Fibroblast of lung (primary cell): ENCODE measurements around the gene PTPN14. TPM values are rescaled to one million over a fixed set of nuclear protein-coding genes. Genes with fewer than 3 reads are reported as not detected.

Experiments
- DNase-seq, 2 donors: peaks; one replicate each; pipeline versions ENCODE4 v3.0.0 to v3.0.0-alpha.2; 2010; ENCODE audit warnings: low read depth in 2 of 2
- H2AFZ ChIP-seq: 2 replicates; pipeline ENCODE4 v1.5.1; 2012; ENCODE audit warnings: low read length, control low read depth, inconsistent platforms
- H3K27ac ChIP-seq: 2 replicates; pipeline ENCODE4 v1.5.1; 2011; ENCODE audit warnings: low read length, control low read depth; ENCODE audit not compliant: insufficient read depth
- H3K27me3 ChIP-seq: 2 replicates; pipeline ENCODE4 v1.5.1; 2011; ENCODE audit warnings: mild to moderate bottlenecking, low read length; ENCODE audit not compliant: control insufficient read depth, insufficient read depth
- H3K36me3 ChIP-seq: 2 replicates; pipeline ENCODE4 v1.5.1; 2011; ENCODE audit warnings: low read length; ENCODE audit not compliant: control insufficient read depth, insufficient read depth
- H3K4me1 ChIP-seq: 2 replicates; pipeline ENCODE4 v1.5.1; 2011; ENCODE audit warnings: low read length; ENCODE audit not compliant: control insufficient read depth, insufficient read depth; ENCODE audit errors: extremely low read depth
- H3K4me2 ChIP-seq: 2 replicates; pipeline ENCODE4 v1.5.1; 2011; ENCODE audit warnings: low read length, control low read depth; ENCODE audit not compliant: insufficient read depth; ENCODE audit errors: extremely low read depth
- H3K4me3 ChIP-seq, 4 experiments: fragments of 200-600 bp in 1 of 4; sonication (generic) in 1 of 4; replicated peaks in 1 of 4; 2 replicates each; pipeline ENCODE4 v1.5.1; 2011 to 2016; ENCODE audit warnings: low read length in 4 of 4, low read depth in 3 of 4, mild to moderate bottlenecking in 3 of 4, control low read depth in 2 of 4, inconsistent platforms in 1 of 4, mixed read lengths in 1 of 4; ENCODE audit not compliant: insufficient read depth in 1 of 4; ENCODE audit errors: control extremely low read depth in 1 of 4
- H3K79me2 ChIP-seq: 2 replicates; pipeline ENCODE4 v1.5.1; 2012; ENCODE audit warnings: mild to moderate bottlenecking, low read length, inconsistent platforms; ENCODE audit not compliant: control insufficient read depth, insufficient read depth
- H3K9ac ChIP-seq: 2 replicates; pipeline ENCODE4 v1.5.1; 2011; ENCODE audit warnings: mild to moderate bottlenecking, low read length, control low read depth; ENCODE audit not compliant: insufficient read depth
- H3K9me3 ChIP-seq: 2 replicates; pipeline ENCODE4 v1.5.1; 2012; ENCODE audit warnings: low read depth, low read length; ENCODE audit not compliant: control insufficient read depth, insufficient read depth
- H4K20me1 ChIP-seq: 2 replicates; pipeline ENCODE4 v1.5.1; 2011; ENCODE audit warnings: low read length; ENCODE audit not compliant: control insufficient read depth, insufficient read depth; ENCODE audit errors: extremely low read depth
- CTCF ChIP-seq, 2 donors: IDR thresholded peaks in 1 of 2; conservative IDR thresholded peaks in 1 of 2; 1 replicate in 1 of 2; 2 replicates in 1 of 2; pipeline ENCODE4 v1.5.1; 2011 to 2012; ENCODE audit warnings: low read length in 2 of 2, control low read depth in 1 of 2, inconsistent platforms in 1 of 2, low read depth in 1 of 2, mild to moderate bottlenecking in 1 of 2
- EZH2 ChIP-seq: IDR thresholded peaks from 2 replicates; pipeline ENCODE4 v1.5.1; 2012; ENCODE audit warnings: low read length, control low read depth, mild to moderate bottlenecking; ENCODE audit errors: missing control alignments
- polyA plus RNA-seq, 2 donors: library from polyadenylated mRNA; depleted of rRNA in 1 of 2; stranded (reverse) in 1 of 2; unstranded in 1 of 2; fragments of >200 nt; gene quantifications; 2 replicates each; pipeline ENCODE4 v1.2.1, GENCODE V29; 2011 to 2012; ENCODE audit warnings: missing spikeins in 1 of 2
- total RNA-seq: library from RNA; depleted of rRNA; stranded (reverse); fragments of >200 nt; gene quantifications from 2 replicates; pipeline ENCODE4 v1.2.1, GENCODE V29; 2014

Gene PTPN14
- total and polyA plus RNA-seq, 2 donors (not counting 1 experiment from before 2014, with no cell fraction given), result 38.7 to 56.1 TPM

GRCh38 chr1:214383381-214384372, 167.7 kb downstream of the PTPN14 start:
- H3K4me1 ChIP-seq, result peaks cover 2% of the 10 kb centered on the region
- no peak overlapping the region for H3K27ac ChIP-seq
- no peaks in the 10 kb centered on the region for H4K20me1 ChIP-seq
- H3K9me3 ChIP-seq, result no peaks in the 10 kb centered on the region
- no peak overlapping the region for H3K4me2 ChIP-seq
- no peak overlapping the region for H3K4me3 ChIP-seq
- no peaks in the 10 kb centered on the region for H3K27me3 ChIP-seq
- no peak for TF ChIP-seq EZH2
- TF ChIP-seq CTCF (conservative IDR thresholded peaks at IDR 0.05 in 1 of 2, IDR thresholded peaks at IDR 0.05 in 1 of 2; ENCODE audit: low read depth in 1 of 2, low read length in 2 of 2), result no peak
- no peak overlapping the region for H2AFZ ChIP-seq
- no peak for DNase-seq
- H3K79me2 ChIP-seq, result no peaks in the 10 kb centered on the region
- peaks cover 17% of the 10 kb centered on the region for H3K36me3 ChIP-seq
- H3K9ac ChIP-seq, result no peak overlapping the region

- Histone ChIP-seq H3K79me2 (no peaks in the 10 kb centered on the region), H3K27ac (no peak overlapping the region), H3K9me3 (no peaks in the 10 kb centered on the region), H3K4me3 (no peak overlapping the region), H3K36me3 (peaks cover 14% of the 10 kb centered on the region), H4K20me1 (no peaks in the 10 kb centered on the region), H3K27me3 (no peaks in the 10 kb centered on the region), H2AFZ (no peak overlapping the region), H3K4me1 (peaks cover 11% of the 10 kb centered on the region), H3K4me2 (no peak overlapping the region), H3K9ac (no peak overlapping the region)
- peak in 1 of 2 donors; percentile 54 for DNase-seq
- TF ChIP-seq EZH2 (no peak), CTCF (conservative IDR thresholded peaks at IDR 0.05 in 1 of 2, IDR thresholded peaks at IDR 0.05 in 1 of 2; ENCODE audit: low read depth in 1 of 2, low read length in 2 of 2) (no peak)
Observed at GRCh38 chr1:214380986-214381695, 170.3 kb downstream of the PTPN14 start.

GRCh38 chr1:214380396-214380795, 171.0 kb downstream of the PTPN14 start:
- no peak overlapping the region for H3K4me2 ChIP-seq
- no peaks in the 10 kb centered on the region for H3K27me3 ChIP-seq
- no peaks in the 10 kb centered on the region for H3K79me2 ChIP-seq
- no peak for TF ChIP-seq EZH2
- no peak for TF ChIP-seq CTCF (conservative IDR thresholded peaks at IDR 0.05 in 1 of 2, IDR thresholded peaks at IDR 0.05 in 1 of 2; ENCODE audit: low read depth in 1 of 2, low read length in 2 of 2)
- H3K36me3 ChIP-seq, result peaks cover 14% of the 10 kb centered on the region
- H3K9ac ChIP-seq, result no peak overlapping the region
- no peak overlapping the region for H2AFZ ChIP-seq
- H3K27ac ChIP-seq, result no peak overlapping the region
- H3K4me3 ChIP-seq, result no peak overlapping the region
- DNase-seq, result peak in 1 of 2 donors; percentile 66
- peaks cover 11% of the 10 kb centered on the region for H3K4me1 ChIP-seq
- H3K9me3 ChIP-seq, result no peaks in the 10 kb centered on the region
- no peaks in the 10 kb centered on the region for H4K20me1 ChIP-seq
